Amniotic stem cell (primary cell): ENCODE measurements around the gene CRTC3.
"Not testable (repeated sequence)": the region's sequence is repeated elsewhere in the genome, so short reads cannot be mapped to it uniquely, and the experiment has no call there.

Experiments used
- DNase-seq: peaks from one replicate; lab custom pipeline; 2025; lab: John Stamatoyannopoulos, UW

The CRTC3 gene, protein sequence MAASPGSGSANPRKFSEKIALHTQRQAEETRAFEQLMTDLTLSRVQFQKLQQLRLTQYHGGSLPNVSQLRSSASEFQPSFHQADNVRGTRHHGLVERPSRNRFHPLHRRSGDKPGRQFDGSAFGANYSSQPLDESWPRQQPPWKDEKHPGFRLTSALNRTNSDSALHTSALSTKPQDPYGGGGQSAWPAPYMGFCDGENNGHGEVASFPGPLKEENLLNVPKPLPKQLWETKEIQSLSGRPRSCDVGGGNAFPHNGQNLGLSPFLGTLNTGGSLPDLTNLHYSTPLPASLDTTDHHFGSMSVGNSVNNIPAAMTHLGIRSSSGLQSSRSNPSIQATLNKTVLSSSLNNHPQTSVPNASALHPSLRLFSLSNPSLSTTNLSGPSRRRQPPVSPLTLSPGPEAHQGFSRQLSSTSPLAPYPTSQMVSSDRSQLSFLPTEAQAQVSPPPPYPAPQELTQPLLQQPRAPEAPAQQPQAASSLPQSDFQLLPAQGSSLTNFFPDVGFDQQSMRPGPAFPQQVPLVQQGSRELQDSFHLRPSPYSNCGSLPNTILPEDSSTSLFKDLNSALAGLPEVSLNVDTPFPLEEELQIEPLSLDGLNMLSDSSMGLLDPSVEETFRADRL

DNA sequence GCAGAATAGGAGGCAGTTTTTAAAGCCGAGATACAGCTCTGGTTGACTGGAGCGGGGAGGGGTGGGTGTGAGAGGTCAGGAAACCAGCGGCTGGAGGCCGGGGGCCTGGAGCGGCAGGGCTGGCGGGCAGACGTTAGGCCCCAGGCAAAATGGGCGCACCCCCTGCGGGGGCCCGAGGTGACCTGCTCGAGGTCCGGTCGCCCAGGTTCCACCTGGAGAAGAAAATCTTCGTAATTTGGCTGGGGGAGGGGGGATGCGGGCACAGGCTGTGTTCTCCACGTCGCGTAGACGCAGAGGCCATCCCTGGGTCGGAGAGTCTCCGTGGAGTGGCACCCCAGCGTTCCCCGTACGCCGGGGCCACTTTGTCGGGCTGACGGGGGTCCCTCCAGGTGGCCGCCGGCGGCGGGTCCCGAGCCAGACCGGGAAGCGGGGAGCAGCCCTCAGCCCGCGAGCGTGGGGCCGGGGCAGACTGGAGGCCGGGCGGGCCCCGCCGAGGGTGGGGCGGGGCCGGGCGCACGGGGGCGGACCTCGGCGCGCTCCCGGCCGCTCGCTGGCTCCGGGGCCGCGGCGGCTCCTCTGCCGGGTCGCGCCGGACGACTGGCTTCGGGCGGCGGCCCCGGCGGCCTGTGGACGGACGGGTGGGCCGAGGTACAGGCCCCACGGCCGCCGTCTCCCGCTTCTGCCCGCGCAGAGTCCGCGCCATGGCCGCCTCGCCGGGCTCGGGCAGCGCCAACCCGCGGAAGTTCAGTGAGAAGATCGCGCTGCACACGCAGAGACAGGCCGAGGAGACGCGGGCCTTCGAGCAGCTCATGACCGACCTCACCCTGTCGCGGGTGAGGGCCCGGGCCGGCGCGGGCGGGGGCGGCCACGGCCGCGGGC is at the start of gene CRTC3:
Gene CRTC3, plus strand, starts transcription at position 553 of the 879 bp plus-strand sequence. Its CDS starts 149 bp downstream, at position 702.
- no peak for DNase-seq

DNA sequence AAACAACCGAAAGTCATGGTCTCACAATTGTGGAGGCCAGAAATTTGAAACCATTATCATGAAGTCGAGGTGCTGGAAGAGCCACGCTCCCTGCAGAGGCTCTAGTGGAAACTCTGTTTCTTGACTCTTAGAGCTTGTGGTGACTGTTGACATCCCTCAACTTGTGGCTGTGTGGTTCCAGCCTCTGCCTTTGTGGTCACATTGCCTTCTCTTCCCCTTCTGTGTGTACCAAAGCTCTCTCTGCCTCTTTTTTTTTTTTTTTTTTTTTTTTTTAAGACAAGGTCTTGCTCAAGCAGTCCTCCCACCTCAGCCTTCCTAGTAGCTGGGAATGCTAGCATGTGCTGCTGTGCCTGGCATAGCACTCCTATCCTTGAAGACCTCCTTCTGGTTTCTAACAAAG is 48.7 kb upstream of the CRTC3 start:
- no peak for DNase-seq

DNA sequence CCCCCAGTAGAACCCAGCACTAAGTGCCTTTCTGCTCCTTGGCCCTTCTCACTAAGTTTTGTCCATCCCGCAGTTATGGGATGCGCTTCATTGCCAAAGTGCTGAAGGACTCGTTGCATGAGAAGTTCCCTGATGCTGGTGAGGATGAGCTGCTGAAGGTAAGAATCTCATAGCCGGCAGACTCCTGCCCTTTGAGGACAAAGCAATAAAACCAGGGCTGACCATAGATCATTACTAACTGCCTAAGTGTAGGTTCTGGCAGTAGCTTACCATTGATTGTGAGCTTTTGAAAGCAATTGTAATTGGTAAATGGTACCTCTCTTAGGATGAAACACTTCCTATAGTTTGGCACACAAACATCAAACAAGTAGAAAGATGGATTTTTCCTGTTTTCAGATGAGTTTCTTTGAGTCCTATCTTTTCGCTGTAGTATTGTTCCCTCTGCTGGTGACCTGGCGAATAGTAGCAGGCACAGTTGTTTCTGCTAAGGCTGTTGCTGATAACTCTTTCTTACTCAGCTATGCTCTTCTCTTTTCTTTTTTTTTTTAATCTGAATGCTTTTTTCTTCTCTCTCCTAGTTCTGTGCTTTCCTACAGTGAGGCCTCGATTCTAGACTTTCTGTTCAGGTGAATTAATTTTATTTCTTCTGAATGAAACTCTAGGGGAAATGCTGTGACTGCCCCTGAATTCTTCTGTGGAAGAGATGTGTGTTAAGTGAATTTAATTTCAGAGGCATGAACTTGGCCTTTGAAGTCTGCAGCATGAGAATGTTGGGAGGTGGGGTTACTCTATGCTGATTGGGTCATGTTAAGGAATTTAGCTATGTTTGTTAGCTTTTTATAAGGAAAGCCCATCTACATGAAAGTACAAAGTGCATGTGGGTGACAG is 47.4 kb upstream of the CRTC3 start:
- no peak for DNase-seq

DNA sequence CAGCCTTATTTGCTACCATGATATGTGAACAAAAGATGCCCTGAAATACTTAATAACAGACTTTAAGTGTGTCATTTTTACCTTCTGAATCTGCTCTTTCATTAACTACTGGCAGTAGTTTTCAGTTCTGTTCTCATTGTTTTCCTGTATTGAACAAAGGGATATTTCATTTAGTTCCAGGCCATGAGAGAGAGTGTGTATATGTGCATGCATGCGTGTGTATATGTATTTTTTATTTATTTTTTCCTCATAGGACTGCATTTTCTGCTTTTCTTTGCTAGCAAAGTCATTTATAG is 46.8 kb upstream of the CRTC3 start:
- DNase-seq, result no peak

DNA sequence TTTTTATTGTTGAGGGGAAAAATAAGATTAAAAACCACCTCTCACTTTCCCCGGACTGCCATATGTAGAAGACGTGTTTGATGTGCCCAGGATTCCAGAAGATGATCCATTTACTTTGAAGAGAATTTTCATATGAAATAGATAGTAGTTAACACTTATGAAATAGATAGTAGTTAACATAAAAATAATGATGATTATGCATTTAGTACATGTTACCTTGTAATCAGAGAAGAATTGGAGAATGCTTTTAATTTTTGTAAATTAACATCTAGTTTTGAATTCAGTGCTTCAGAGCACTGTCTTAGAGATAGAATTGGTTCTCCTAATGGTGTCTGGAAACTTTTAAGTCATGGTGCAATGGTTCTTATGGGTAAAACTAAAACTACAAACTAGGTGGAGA is 46.1 kb upstream of the CRTC3 start:
- DNase-seq, result no peak

DNA sequence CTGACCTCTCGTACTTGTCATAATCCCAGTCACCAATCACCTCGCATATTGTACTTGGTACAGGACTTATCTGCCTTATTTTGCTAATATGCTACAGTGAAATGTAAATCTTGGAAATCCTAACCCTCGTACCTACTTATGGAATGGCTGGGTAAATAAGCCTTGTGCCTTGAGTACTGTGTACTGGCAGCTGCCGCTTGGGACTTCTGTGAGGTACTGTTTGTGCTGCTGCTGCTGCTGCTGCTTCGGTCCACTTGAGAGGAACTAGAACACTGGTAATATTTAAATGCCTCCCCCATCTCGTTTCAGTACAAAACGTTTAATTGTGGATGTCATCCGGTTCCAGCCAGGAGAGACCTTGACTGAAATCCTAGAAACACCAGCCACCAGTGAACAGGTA is 42.5 kb upstream of the CRTC3 start:
- no peak for DNase-seq

DNA sequence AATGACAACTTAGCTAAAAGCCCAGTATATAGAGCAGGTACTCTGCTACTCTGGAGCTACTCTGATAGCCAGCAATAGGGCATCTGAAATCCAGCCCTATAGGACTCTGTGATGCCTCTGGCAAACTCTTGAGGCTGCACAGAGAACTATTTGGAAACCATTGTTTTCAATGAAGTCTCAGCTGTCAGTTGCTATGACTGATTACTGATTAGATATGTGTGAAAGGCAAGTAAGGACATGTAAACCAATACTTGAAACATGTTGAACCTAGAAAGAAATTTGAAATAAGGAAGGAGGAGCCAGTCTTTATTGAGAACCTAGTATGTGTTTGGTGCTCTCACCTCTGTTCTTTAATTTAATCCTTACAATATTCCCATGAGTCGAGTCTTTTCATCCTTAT is 40.2 kb upstream of the CRTC3 start:
- no peak for DNase-seq

DNA sequence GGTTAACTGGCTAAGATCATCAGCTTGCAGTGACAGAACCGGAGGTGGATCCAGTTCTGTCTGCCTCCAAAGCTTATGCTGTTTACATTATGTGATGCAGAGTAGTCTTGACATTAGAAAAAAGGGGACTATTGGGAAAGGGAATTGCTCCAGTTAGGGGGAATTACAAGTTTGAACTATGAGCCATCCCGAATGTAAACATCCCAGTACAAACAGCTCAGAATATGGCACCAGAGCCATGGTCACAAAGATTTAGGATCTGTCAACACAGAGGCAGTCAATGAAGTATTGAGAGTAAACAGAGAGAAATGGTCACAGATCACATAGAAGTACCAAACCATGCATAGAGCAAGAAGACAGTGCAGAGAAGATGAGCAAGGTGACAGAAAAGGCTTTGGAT is 39.8 kb upstream of the CRTC3 start:
- DNase-seq, result no peak

DNA sequence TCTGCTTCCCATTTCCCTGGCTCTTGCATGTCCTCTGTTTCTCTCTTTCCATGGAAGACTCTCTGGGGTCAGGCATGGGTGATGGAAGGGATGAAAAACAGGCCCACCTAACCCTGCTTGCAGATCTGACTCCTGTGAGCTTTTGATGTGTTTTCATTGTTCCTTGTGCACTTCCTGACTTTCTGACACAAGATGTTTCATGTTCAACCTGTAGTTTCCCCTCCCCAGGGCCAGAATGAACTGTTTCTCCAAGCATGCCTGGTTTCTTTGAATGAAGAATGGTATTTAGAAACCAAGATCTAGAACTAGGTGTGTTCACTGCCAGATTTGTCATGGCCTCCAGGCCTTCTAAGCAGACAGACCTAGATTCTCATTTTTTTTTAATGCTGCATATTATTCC is 36.1 kb upstream of the CRTC3 start:
- no peak for DNase-seq

DNA sequence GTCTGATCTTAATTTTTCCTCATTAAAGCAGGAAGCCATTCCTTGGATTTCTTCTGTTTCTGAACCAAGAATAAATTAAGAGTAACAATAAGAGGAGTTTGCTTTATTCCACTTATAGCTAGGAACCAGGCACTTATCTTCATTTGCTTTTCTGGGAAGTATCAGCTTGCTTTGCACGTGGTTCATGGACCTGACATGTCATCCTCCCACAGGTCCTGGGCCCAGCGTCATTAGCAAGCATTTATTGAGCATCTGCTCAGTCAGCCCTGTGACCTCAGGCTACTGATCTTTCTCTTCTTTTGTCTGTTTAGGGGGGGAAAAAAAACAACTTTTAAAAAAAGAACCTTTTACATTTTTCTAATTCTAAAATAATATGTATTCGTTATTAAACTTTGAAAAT is 34.7 kb upstream of the CRTC3 start:
- DNase-seq, result no peak

DNA sequence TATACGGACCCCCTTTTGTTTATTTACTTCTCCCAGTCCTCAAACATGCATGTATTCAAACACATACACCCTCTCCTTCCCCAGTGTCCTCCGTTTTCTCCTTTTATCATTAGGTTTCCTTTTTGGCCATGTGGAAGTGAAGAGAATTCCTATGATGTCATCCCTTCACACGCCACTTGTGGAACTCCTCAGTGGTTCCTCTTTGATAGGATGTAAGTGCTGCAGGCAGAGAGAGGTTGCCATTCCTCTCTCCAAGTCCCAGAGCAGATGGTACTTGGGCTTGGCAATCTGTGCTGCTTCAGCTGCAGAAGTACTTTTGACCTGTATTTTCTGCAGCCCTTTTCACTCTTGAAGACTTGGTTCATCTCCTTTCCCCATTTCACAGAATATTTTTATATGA is 32.9 kb upstream of the CRTC3 start:
- DNase-seq, result no peak

DNA sequence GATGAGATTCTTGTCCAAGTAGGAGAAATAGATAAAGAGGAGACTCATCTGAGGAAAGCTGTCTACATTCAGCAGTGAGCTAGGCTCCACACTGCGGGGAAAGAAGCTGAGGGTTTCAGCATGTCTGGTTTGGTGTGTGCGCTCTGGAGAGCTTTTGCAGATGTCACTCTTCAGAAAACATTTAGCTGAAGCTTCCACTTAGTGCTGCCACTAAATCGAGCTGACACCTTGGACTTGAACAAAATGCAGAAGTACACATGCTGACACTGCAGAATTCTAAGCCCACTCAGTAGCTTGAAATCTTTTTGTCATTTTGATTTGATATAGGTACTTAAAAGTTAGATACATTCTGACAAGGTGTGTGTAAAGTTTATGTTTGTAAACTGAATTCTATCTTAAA is 32.3 kb upstream of the CRTC3 start:
- DNase-seq, result no peak

DNA sequence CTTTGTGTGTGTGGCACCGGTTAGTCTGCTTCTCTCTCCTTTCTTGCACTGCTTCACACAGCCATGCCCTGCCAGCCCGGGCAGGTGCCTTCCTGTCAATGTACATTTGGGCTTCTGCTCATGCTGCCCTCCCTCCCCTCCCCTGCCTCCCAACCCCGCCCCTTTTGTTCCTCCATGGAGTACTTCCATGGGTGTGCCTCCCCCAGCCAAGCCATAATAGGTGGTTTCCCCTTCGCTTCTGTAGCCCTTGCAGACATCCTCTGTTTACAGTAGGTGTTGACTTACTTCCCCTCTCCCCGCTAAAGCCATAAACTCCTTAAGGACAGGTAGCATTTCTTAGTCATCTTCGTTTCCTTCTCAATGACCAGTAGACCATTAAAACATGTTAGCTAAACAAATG is 31.8 kb upstream of the CRTC3 start:
- no peak for DNase-seq

DNA sequence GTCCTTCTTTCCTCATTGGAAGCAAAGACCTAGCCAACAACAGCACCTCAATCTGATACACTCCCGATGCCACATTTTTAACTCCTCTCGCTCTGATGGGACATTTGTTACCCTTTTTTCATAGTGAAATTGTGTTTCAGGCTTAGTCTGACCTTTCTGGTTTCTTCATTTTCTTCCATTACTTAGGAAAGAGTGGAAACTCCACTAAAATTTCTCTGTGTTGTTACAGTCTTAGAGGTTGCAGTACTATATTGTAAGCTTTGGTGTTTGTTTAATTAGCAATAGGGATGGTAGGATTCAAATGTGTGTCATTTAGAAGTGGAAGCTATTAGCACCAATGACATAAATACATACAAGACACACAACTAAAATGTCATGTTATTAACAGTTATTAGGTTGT is 29.6 kb upstream of the CRTC3 start:
- no peak for DNase-seq

DNA sequence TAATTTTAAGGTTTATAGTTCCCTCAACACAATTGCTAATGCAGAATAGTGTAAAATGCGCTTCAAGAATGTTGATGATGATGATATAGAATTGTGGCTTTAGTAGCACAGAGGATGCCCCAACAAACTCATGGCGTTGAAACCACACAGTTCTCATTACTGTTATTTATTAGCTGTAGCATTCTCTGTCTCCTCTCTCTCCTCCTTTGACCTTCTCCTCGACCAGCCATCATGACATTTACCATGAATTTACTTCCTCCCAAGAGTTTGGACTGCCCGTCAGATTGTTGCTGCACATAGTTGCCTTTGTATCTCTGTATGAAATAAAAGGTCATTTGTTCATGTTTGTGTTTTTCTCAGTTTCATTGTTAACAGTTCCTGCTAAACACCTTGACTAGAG is 27.8 kb upstream of the CRTC3 start:
- no peak for DNase-seq

DNA sequence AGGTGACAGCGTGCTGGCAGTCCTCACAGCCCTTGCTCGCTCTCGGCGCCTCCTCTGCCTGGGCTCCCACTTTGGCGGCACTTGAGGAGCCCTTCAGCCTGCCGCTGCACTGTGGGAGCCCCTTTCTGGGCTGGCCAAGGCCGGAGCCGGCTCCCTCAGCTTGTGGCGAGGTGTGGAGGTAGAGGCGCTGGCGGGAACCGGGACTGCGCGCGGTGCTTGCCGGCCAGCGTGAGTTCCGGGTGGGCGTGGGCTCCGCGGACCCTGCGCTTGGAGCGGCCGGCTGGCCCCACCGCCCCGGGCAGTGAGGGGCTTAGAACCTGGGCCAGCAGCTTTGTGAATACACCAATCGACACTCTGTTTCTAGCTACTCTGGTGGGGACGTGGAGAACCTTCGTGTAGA is 18.9 kb upstream of the CRTC3 start:
- not testable (repeated sequence) for DNase-seq

DNA sequence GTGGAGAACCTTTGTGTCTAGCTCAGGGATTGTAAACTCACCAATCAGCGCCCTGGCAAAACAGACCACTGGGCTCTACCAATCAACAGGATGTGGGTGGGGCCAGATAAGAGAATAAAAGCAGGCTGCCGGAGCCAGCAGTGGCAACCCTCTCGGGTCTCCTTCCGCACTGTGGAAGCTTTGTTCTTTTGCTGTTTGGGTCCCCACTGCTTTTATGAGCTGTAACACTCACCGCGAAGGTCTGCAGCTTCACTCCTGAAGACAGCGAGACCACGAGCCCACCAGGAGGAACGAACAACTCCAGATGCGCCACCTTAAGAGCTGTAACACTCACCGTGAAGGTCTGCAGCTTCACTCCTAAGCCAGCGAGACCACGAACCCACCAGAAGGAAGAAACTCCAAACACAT is 18.5 kb upstream of the CRTC3 start:
- not testable (repeated sequence) for DNase-seq

DNA sequence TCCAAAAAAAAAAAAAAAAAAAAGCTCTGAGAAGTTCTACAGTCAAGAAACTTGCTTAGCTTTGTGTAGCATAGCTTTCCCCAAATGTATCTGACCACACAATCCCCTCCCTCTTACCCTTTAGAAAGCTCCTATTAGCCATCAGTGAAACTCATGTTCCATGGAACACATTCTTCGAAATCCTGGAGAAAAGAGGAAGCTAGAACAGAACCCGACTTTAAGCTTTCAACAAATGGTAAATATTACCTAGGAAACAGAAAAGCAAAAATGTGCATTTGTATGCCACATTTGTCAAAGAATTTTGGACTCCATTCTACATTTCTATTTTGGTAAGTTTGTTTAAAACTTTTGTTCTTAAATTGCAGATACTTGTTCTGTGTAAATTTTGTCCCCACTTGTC is 17.4 kb upstream of the CRTC3 start:
- no peak for DNase-seq

DNA sequence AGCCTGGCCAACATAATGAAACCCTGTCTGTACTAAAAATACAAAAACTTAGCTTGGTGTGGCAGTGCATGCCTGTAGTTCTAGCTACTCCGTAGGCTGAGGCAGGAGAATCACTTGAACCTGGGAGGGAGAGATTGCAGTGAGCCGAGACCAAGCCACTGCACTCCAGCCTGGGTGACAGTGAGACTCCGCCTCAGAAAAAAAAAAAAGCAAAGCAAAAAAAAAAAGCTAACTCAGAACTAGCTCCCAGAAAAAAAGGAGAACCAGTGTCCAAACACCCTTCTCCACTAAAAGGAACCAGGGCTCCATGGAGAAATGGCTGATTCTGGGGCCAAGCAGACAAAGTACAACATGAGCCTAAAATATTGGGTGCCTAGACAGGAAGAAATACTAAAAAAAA is 16.7 kb upstream of the CRTC3 start:
- no peak for DNase-seq

DNA sequence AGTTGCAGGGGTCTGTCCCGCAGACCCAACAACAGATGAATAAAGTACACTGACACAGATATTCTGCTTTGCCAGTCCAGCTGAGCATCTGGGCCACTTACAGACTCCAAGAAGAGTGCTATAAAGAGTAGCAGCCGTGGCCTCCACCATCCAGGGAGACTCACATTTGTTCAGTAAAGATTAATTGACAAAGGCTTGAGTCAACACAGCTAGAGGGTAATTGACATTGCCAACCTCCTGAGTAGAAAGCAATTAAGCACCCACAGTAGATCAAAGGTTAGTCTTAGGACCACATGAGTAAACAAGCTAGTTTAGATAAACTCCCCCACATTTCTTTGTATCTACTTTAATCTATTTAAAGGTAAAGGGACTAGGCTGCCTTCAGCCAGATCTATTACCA is 16.3 kb upstream of the CRTC3 start:
- no peak for DNase-seq

DNA sequence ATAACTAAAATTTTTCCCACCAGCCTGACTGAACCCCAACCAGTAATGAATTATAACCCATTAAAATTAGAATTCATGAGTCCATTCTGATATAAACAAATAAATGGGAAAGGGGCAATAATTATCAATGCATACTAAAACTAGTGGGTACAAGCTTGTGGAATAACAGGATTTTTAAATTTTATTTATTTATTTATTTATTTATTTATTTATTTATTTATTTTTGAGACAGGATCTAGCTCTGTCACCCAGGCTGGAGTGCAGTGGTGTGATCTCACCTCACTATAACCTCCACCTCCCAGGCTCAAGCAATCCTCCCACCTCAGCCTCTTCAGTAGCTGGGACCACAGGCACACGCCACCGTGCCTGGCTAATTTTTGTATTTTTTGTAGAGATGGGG is 15.8 kb upstream of the CRTC3 start:
- DNase-seq, result not testable (repeated sequence)

DNA sequence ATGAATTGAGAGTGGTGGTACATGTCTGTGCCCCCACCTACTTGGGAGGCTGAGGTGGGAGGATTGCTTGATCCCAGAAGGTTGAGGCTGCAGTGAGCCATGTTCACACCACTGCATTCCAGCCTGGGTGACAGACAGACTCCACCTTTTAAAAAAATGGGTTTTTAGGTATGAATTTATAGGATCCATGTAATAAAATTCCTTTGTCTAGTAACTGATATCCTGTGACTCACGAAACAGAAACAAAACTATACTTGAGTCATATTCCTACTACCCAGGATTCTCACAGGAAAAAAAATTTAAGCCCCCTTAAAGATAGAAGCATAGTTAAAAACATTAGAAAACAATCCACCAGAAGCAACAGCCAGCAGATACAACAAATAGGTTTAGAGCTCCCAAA is 10.0 kb upstream of the CRTC3 start:
- no peak for DNase-seq
